ENCODE results near the gene MAGI2.

GRCh38 chr7:78066599-78066998 is 1386.9 kb downstream of the MAGI2 start:
- TF ChIP-seq CTCF (conservative IDR thresholded peaks at IDR 0.05; ENCODE audit: low read depth, low read length) (no peak), EZH2 (IDR thresholded peaks at IDR 0.05; ENCODE audit: borderline replicate concordance, low read depth, low read length, poor library complexity, severe bottlenecking) (no peak)

Data from A673 (cell line).